Measurements from ENCODE around the gene LCN10.

The LCN10 gene

DNA sequence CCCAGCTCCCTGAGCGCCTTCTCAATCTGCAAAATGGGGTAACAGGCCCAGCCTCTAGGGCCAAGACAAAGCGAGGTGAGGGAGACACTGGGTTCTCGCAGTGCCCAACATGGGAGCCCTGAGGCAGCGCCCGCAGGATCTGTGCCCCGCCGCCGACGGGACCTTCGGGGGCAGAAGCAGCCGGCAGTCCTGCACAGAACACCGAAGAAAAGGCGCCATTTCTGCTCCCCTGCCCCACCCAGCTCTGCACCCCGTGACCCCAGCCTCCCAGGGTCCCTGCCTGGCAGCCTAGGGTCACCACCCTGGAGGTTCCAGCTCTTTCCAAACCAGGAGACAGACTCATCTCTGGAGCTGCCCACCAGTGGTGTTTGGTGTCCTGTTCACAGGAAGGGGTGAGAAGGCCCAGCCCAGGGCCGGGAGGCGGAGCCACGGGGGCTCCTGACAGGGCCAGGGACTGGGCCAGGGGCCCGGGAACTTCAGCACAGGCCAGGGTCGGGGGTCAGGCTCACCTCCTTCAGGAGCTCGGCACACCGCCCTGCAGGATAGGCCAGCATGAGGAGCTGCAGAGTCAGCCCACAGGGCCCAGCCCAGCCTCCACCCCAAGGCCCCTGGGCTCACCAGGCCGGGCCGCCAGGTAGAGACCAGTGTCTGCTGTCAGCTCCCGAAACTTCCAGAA lies 12.0 kb upstream of the LCN10 start:
- TF ChIP-seq, protein P1, sequence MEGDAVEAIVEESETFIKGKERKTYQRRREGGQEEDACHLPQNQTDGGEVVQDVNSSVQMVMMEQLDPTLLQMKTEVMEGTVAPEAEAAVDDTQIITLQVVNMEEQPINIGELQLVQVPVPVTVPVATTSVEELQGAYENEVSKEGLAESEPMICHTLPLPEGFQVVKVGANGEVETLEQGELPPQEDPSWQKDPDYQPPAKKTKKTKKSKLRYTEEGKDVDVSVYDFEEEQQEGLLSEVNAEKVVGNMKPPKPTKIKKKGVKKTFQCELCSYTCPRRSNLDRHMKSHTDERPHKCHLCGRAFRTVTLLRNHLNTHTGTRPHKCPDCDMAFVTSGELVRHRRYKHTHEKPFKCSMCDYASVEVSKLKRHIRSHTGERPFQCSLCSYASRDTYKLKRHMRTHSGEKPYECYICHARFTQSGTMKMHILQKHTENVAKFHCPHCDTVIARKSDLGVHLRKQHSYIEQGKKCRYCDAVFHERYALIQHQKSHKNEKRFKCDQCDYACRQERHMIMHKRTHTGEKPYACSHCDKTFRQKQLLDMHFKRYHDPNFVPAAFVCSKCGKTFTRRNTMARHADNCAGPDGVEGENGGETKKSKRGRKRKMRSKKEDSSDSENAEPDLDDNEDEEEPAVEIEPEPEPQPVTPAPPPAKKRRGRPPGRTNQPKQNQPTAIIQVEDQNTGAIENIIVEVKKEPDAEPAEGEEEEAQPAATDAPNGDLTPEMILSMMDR (IDR thresholded peaks at IDR 0.05), result no peak
- Histone ChIP-seq H3K27ac (no peak overlapping the region), H3K4me3 (no peak overlapping the region)
- DNase-seq (ENCODE audit: low spot score), result no peak

DNA sequence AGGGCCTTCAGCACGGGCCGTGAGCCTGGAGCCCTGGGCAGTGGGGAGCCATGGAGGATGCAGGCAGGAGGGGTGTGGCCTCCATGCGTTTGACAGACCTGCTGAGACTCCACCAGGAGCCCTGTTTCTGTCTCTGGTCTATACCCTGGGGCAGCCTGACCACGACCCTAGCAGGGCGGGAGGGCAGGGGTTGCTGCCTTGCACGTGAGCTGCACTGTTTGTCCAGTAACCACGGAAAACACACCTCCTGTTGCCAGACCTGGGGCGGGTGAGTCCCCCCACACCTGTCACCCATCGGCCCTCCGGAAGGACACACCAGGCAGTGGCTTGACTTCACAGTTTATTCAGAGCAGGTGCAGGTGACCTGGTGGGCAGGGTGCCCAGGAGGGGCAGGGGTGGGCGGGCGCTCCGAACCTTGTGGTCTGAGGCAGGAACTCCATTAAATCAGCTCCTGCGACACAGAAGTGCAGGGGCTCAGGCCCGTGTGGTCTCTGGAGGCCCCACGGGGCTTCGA lies 11.4 kb upstream of the LCN10 start:
- H3K4me3 ChIP-seq, result no peak overlapping the region
- no peak for DNase-seq (ENCODE audit: low spot score)
- H3K27ac ChIP-seq, result no peak overlapping the region
- TF ChIP-seq, protein P1 (IDR thresholded peaks at IDR 0.05), result no peak

DNA sequence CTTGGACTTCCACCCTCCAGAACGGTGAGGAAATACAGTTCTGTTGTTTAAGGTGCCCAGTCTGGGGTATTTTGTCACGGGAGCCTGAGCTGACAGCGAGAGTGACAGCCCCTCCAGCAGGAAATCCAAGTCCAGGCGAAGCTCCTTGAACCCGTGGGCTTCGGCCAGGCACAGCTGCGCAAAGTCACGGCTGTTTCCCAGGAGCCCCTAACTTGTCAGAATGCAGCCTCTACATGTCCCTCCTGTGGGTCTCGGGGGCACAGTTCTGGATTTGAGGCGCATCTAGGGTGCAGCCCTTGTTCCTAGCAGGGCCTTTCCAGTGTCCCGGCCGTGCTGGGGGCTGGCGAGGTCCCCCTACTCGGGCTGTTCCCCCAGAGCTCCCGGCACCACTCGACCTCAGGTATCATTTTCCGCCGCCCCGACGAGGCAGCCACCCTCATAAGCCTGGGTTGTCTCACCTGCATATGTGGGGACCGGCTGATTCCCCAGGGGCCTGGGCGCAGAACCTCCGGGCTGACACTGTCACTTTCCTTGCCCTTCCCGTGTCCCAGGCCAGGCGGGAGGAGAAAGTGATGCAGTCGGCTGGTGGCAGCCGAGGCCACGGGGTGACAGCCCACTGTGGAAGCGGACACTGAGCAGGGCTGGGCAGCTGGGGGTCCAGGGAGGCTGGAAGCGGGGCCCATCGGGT lies 10.8 kb upstream of the LCN10 start:
- DNase-seq (ENCODE audit: low spot score), result no peak
- Histone ChIP-seq H3K27ac (no peak overlapping the region), H3K4me3 (no peak overlapping the region)
- TF ChIP-seq, protein P1 (IDR thresholded peaks at IDR 0.05), result no peak

DNA sequence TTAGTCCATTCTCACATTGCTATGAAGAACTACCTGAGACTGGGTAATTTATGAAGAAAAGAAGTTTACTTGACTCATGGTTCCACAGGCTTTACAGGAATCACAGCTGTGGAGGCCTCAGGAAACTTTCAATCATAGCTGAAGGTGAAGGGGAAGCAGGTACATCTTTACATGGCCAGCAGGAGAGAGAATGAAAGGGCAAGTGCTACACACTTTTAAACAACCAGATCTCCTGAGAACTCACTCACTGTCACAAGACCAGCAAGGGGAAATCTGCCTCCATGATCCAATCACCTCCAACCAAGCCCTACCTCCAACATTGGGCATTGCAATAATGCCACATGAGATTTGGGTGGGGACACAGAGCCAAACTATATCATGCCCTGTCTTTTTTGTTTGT lies 9.1 kb upstream of the LCN10 start:
- TF ChIP-seq, protein P1 (IDR thresholded peaks at IDR 0.05), result no peak
- Histone ChIP-seq H3K27ac (no peak overlapping the region), H3K4me3 (no peak overlapping the region)
- no peak for DNase-seq (ENCODE audit: low spot score)

DNA sequence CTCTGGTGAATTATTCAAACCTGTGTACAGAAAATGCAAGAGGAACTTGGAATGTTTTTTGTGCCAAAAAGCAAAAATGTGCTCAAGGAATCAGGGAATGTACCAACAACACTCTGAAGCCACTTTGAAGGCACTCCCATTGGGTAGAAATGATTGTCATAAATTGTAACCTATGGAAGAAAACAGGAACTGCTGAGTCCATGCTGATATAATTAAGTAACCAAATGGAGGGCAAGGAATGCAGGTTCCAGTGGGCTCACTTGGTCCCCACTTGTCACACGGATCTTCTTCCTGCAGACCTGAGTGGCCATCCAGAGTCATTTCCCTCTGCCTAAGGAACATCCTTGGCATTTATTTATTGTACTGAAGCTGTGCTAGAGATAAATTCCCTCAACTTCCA lies 8.5 kb upstream of the LCN10 start:
- DNase-seq (ENCODE audit: low spot score), result no peak
- Histone ChIP-seq H3K4me3 (no peak overlapping the region), H3K27ac (no peak overlapping the region)
- TF ChIP-seq, protein P1 (IDR thresholded peaks at IDR 0.05), result no peak

DNA sequence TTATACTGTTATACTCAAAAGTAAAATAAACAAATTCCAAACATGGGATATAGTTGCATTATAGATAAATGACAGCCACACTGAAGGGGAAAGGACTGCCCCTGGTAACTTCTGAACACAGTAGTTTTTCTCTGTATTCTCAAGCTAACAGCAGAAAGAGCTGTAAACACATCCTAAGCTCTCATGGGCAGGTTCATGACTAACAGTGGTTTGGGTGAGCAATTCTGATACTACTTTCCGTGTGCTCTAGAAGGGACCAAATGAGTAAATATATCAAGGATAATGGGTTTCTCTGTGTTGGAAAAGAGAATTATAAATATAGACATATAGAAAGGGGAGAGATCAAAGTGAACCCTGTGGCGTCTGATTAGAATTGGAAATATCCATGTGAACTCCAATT lies 7.8 kb upstream of the LCN10 start:
- TF ChIP-seq, protein P1 (IDR thresholded peaks at IDR 0.05), result no peak
- Histone ChIP-seq H3K4me3 (no peak overlapping the region), H3K27ac (no peak overlapping the region)
- DNase-seq (ENCODE audit: low spot score), result no peak

Measured in coronary artery (tissue), 2 donors.